GM12892 (cell line): Measurements from ENCODE around the gene KCNMB4.

Source experiments
- POLR2A ChIP-seq: IDR thresholded peaks from 2 replicates; pipeline ENCODE4 v1.6.1; 2011; ENCODE audit warnings: low read depth, low read length, control low read depth
- POLR2AphosphoS5 ChIP-seq: IDR thresholded peaks from 2 replicates; pipeline ENCODE4 v1.6.1; 2011; ENCODE audit warnings: low read depth, low read length, control low read depth

GRCh38 chr12:70403826-70404225 is 37.7 kb downstream of the KCNMB4 start:
- TF ChIP-seq POLR2A, result no peak
- TF ChIP-seq POLR2AphosphoS5, result no peak
